HAP-1 (cell line): ENCODE results near the gene NFATC2.

ENCODE experiments used
- DNase-seq, 2 experiments: peaks; one replicate each; pipeline ENCODE4 v3.0.0-alpha.2; 2016 to 2020; ENCODE audit warnings: low spot score in 2 of 2
- H3K27me3 ChIP-seq: fragments of 250-450 bp; sonication (Bioruptor Pico); 2 replicates; pipeline ENCODE4 v1.5.1; 2020; ENCODE audit warnings: low read depth, mild to moderate bottlenecking, moderate library complexity
- H3K36me3 ChIP-seq: fragments of 250-450 bp; sonication (Bioruptor Pico); replicated peaks from 2 replicates; pipeline ENCODE4 v1.5.1; 2020; ENCODE audit warnings: mild to moderate bottlenecking
- H3K4me1 ChIP-seq: fragments of 250-450 bp; sonication (Bioruptor Pico); 2 replicates; pipeline ENCODE4 v1.5.1; 2020; ENCODE audit warnings: mild to moderate bottlenecking
- H3K4me3 ChIP-seq: fragments of 250-450 bp; sonication (Bioruptor Pico); 2 replicates; pipeline ENCODE4 v1.5.1; 2020; ENCODE audit warnings: mild to moderate bottlenecking, moderate library complexity
- H3K9me3 ChIP-seq: fragments of 250-450 bp; sonication (Bioruptor Pico); 2 replicates; pipeline ENCODE4 v1.5.1; 2020; ENCODE audit warnings: mild to moderate bottlenecking, moderate library complexity
- in situ Hi-C: fragments of 300-500 bp; cut with MboI; formaldehyde crosslinking; loops from 3 replicates; pipeline ENCODE4 v1.14.3; 2020; ENCODE audit warnings: low sequenced_read_pairs, inconsistent platforms, mixed read lengths

Gene NFATC2

GRCh38 chr20:51542571-51543421 is at the start of gene NFATC2:
TSS of gene NFATC2 (minus strand) at chr20:51542719. CDS start at chr20:51542499, 220 bp downstream.
- Histone ChIP-seq H3K9me3 (no peaks in the 10 kb centered on the region), H3K27me3 (no peaks in the 10 kb centered on the region), H3K4me3 (peak within 1 kb of the TSS; percentile 35), H3K4me1 (no peaks in the 10 kb centered on the region), H3K36me3 (no peaks in the 10 kb centered on the region)
- peak; percentile 27 to 66 for DNase-seq
- in situ Hi-C loops = no loop called here

- in situ Hi-C loops = loop anchor here (10.0 kb wide), 1 partner anchor 217 kb away; no protein-coding TSS in a partner anchor
- Histone ChIP-seq H3K27me3 (no peaks in the 10 kb centered on the region), H3K4me1 (peaks cover 5% of the 10 kb centered on the region), H3K36me3 (no peaks in the 10 kb centered on the region), H3K9me3 (no peaks in the 10 kb centered on the region), H3K4me3 (no peak overlapping the region)
- no peak for DNase-seq
Measured at GRCh38 chr20:51591871-51592270, 49.4 kb upstream of the NFATC2 start.

- H3K36me3 ChIP-seq = no peaks in the 10 kb centered on the region
- no peaks in the 10 kb centered on the region for H3K27me3 ChIP-seq
- no peak overlapping the region for H3K4me3 ChIP-seq
- no peak for DNase-seq
- H3K9me3 ChIP-seq = no peaks in the 10 kb centered on the region
- no peaks in the 10 kb centered on the region for H3K4me1 ChIP-seq
- in situ Hi-C loops = no loop called here
Measured at GRCh38 chr20:51588762-51589161, 46.2 kb upstream of the NFATC2 start.

GRCh38 chr20:51587145-51587544 is 44.6 kb upstream of the NFATC2 start:
- in situ Hi-C loops = no loop called here
- no peak for DNase-seq
- no peaks in the 10 kb centered on the region for H3K9me3 ChIP-seq
- H3K36me3 ChIP-seq = no peaks in the 10 kb centered on the region
- no peaks in the 10 kb centered on the region for H3K27me3 ChIP-seq
- H3K4me1 ChIP-seq = no peaks in the 10 kb centered on the region
- H3K4me3 ChIP-seq = no peak overlapping the region

GRCh38 chr20:51586005-51586440 is 43.5 kb upstream of the NFATC2 start:
- no peaks in the 10 kb centered on the region for H3K4me1 ChIP-seq
- no peaks in the 10 kb centered on the region for H3K36me3 ChIP-seq
- no peak overlapping the region for H3K4me3 ChIP-seq
- in situ Hi-C loops = no loop called here
- H3K9me3 ChIP-seq = no peaks in the 10 kb centered on the region
- H3K27me3 ChIP-seq = no peaks in the 10 kb centered on the region
- DNase-seq = no peak

- Histone ChIP-seq H3K36me3 (no peaks in the 10 kb centered on the region), H3K4me3 (no peak overlapping the region), H3K9me3 (no peaks in the 10 kb centered on the region), H3K4me1 (no peaks in the 10 kb centered on the region), H3K27me3 (no peaks in the 10 kb centered on the region)
- in situ Hi-C loops = no loop called here
- no peak for DNase-seq
Measured at GRCh38 chr20:51585148-51585547, 42.6 kb upstream of the NFATC2 start.

GRCh38 chr20:51584737-51585136 is 42.2 kb upstream of the NFATC2 start:
- no peak overlapping the region for H3K4me3 ChIP-seq
- DNase-seq = no peak

GRCh38 chr20:51584116-51584515 is 41.6 kb upstream of the NFATC2 start:
- in situ Hi-C loops = no loop called here
- no peaks in the 10 kb centered on the region for H3K36me3 ChIP-seq

More at GRCh38 chr20:51584737-51585136, 42.2 kb upstream of the NFATC2 start:
- Histone ChIP-seq H3K27me3 (no peaks in the 10 kb centered on the region), H3K36me3 (no peaks in the 10 kb centered on the region), H3K9me3 (no peaks in the 10 kb centered on the region), H3K4me1 (no peaks in the 10 kb centered on the region)
- in situ Hi-C loops = no loop called here

GRCh38 chr20:51583499-51583898 is 41.0 kb upstream of the NFATC2 start:
- Histone ChIP-seq H3K36me3 (no peaks in the 10 kb centered on the region), H3K27me3 (no peaks in the 10 kb centered on the region), H3K9me3 (no peaks in the 10 kb centered on the region), H3K4me1 (no peaks in the 10 kb centered on the region), H3K4me3 (no peak overlapping the region)
- in situ Hi-C loops = no loop called here
- no peak for DNase-seq

More at GRCh38 chr20:51584116-51584515, 41.6 kb upstream of the NFATC2 start:
- Histone ChIP-seq H3K4me3 (no peak overlapping the region), H3K9me3 (no peaks in the 10 kb centered on the region), H3K27me3 (no peaks in the 10 kb centered on the region), H3K4me1 (no peaks in the 10 kb centered on the region)
- DNase-seq = no peak

- Histone ChIP-seq H3K4me3 (no peak overlapping the region), H3K36me3 (no peaks in the 10 kb centered on the region), H3K27me3 (no peaks in the 10 kb centered on the region), H3K9me3 (no peaks in the 10 kb centered on the region), H3K4me1 (no peaks in the 10 kb centered on the region)
- DNase-seq = no peak
- in situ Hi-C loops = no loop called here
Measured at GRCh38 chr20:51583073-51583472, 40.6 kb upstream of the NFATC2 start.

GRCh38 chr20:51581571-51581970 is 39.1 kb upstream of the NFATC2 start:
- H3K4me1 ChIP-seq = no peaks in the 10 kb centered on the region
- H3K4me3 ChIP-seq = no peak overlapping the region
- in situ Hi-C loops = no loop called here
- no peak for DNase-seq
- H3K27me3 ChIP-seq = no peaks in the 10 kb centered on the region
- no peaks in the 10 kb centered on the region for H3K36me3 ChIP-seq
- no peaks in the 10 kb centered on the region for H3K9me3 ChIP-seq

- Histone ChIP-seq H3K9me3 (no peaks in the 10 kb centered on the region), H3K4me3 (no peak overlapping the region), H3K36me3 (no peaks in the 10 kb centered on the region), H3K4me1 (no peaks in the 10 kb centered on the region), H3K27me3 (no peaks in the 10 kb centered on the region)
- no peak for DNase-seq
- in situ Hi-C loops = no loop called here
Measured at GRCh38 chr20:51579137-51579536, 36.6 kb upstream of the NFATC2 start.

- Histone ChIP-seq H3K4me1 (no peaks in the 10 kb centered on the region), H3K27me3 (no peaks in the 10 kb centered on the region), H3K9me3 (no peaks in the 10 kb centered on the region), H3K36me3 (no peaks in the 10 kb centered on the region), H3K4me3 (no peak overlapping the region)
- no peak for DNase-seq
- in situ Hi-C loops = no loop called here
Measured at GRCh38 chr20:51578145-51578459, 35.6 kb upstream of the NFATC2 start.

- no peak overlapping the region for H3K4me3 ChIP-seq
- H3K36me3 ChIP-seq = no peaks in the 10 kb centered on the region
- no peaks in the 10 kb centered on the region for H3K4me1 ChIP-seq
- no peaks in the 10 kb centered on the region for H3K27me3 ChIP-seq
- no peak for DNase-seq
- no peaks in the 10 kb centered on the region for H3K9me3 ChIP-seq
- in situ Hi-C loops = no loop called here
Measured at GRCh38 chr20:51577432-51578144, 35.1 kb upstream of the NFATC2 start.
